ENCODE data around the gene SUPT3H.

DNA sequence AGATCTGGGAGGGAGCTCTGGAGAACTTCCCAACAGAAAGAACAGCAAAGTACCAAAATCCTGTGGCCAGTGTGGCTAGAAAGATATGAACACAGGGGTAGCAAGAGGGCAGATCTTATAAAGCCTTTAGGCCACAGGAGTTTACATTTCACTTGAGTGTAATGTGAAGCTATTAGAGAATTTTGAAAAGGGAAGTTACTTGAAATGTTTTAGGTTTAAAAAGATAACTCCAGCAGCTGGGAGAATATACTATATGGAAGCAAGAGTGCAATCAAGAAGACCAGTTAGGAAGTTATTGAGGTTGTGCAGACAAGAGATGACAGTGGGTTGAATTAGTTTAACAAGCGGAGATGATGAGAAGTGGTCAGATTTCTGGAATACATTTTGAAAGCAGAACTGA, 7.9 kb downstream of the SUPT3H start:
- TF ChIP-seq EP300 (IDR thresholded peaks at IDR 0.05) = no peak
- no peak for TF ChIP-seq CTCF (IDR thresholded peaks at IDR 0.05)
- no peak for TF ChIP-seq POLR2A (IDR thresholded peaks at IDR 0.05)

Data from ovary (tissue), 3 donors.